ENCODE measurements around the gene PTPRN2.

Gene PTPRN2

DNA sequence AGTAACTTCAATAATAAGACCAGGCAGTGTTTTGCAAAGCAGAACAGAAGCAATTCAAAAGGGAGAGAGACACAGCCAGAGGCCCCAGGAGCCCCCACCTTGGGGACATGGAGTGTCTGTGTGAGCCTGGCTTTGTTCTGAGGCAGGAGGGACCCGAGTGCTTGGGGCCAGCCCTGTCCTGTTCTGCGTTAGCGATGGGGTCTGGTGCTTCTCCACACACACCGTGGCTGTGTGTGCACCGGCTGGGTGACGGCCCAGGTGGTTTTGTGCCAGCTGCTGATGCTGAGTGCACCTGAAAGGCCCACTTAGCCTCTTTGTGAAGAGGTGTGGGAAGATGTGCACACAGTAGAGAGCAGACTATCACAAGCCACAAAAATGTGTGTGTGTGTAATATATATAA lies 781.9 kb downstream of the PTPRN2 start:
- no peak for DNase-seq (ENCODE audit: low read depth, low spot score)

GRCh38 chr7:157803906-157804305 lies 783.7 kb downstream of the PTPRN2 start:
- DNase-seq (ENCODE audit: low read depth, low spot score), result no peak

GRCh38 chr7:157801971-157802675 lies 785.5 kb downstream of the PTPRN2 start:
- no peak for DNase-seq (ENCODE audit: low read depth, low spot score)

DNA sequence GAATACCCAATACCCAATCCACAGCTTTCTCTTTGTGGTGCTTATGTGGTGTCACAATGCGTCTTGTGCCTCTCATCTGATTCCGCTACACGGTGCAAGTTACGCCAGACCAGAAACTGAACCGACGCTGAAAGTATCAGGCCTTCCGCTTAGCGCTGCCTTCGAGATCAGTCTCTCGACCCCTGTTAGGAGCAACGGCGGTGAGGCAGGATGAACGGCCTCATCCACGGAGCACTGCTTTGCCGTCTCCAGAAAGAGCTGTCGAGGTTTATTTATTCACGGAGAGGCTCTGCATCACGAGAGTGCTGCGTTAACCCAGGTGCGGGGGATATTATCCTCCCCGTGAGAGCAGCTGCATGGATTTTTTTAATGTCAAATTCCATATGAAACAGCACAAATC lies 786.5 kb downstream of the PTPRN2 start:
- DNase-seq (ENCODE audit: low read depth, low spot score), result no peak

DNA sequence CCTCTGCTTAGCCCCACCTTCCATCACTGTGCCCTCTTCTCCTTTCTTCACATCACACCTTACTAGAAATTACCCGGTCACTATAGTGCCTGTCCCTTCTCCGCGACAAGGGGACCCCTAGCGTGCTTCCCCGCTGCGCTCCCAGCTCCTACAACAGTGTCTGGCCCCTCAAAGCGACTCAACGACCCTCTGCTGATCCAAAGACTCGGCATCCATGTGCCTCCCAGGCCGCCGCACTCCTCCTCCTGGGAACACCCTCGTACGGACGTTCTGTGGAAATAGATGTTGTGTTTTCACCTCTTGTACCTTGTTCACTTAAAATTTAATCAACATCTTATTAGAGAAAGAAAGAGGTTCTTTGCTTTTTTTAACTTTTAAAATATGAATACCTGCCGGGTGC lies 787.3 kb downstream of the PTPRN2 start:
- DNase-seq (ENCODE audit: low read depth, low spot score), result no peak

DNA sequence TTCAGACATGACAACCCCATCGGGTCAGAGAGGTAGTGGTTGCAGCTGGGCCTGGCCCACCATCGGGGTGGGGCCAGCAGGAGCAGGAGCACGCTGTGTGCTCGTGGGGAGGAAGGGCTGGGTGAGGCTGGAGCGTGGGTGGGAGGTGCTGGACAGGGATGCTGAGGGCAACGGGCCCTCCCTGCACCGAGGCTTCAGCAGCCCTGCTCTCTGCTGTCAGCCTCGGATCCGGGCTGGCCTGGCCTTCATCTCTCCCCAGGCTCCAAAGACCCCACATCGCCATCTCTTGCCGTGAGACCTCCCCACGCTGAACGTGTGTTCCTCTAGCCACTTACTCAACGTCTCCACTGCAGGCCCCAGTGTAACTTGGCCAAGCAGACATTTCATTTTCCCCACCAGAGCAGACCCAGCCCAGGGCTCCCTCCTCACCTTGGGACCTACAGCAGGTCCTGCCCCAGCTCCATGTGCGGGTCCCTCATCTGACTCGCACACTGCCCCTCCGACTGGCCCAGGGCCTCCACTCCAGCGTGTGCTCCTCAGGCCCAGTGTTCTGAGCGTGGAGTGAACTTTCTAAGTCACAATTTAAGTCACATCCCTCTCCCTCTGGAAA lies 788.4 kb downstream of the PTPRN2 start:
- no peak for DNase-seq (ENCODE audit: low read depth, low spot score)

- no peak for DNase-seq (ENCODE audit: low read depth, low spot score)
Measured at GRCh38 chr7:157797361-157797760, 790.3 kb downstream of the PTPRN2 start.

DNA sequence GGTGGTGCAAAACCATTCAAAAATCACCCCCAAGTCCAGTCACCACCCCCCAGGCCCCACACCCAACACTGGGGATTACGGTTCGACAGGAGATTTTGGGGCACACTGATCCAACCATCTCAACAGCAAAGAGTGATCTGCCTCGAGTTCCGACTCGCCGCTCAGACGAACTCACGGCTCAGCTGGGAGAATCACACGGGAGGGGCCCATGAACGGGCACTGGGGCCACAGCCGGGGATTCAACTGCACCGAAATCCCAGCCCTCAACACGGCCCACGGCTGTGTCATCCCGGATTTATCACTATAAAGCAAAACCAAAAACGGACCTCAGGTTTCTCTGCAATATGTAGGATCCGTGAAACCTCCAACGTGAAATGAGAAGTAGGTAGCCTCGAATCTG lies 790.8 kb downstream of the PTPRN2 start:
- DNase-seq (ENCODE audit: low read depth, low spot score), result no peak

GRCh38 chr7:157795643-157796042 lies 792.0 kb downstream of the PTPRN2 start:
- DNase-seq (ENCODE audit: low read depth, low spot score), result no peak

DNA sequence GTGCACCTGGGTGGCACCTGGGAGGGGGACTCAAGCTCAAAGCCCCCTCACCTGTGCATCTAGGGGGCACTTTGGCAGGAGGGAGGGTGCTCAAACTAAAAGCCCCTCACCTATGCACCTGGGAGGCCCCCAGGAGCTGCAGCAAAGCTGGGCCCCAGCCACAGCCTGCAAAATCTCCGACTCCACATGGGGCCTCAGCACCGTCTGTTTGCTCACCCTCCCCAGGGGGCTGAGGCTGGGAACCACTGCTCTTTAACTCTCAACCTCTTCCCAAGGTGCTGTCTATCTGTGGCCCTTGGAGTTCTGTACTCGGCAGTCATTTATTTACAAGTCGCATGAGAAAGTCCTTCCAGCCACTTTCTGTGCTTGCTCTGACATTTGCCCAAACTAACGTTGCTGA lies 792.4 kb downstream of the PTPRN2 start:
- DNase-seq (ENCODE audit: low read depth, low spot score), result no peak

- no peak for DNase-seq (ENCODE audit: low read depth, low spot score)
Measured at GRCh38 chr7:157794746-157795065, 792.9 kb downstream of the PTPRN2 start.

GRCh38 chr7:157793973-157794745 lies 793.5 kb downstream of the PTPRN2 start:
- no peak for DNase-seq (ENCODE audit: low read depth, low spot score)

DNA sequence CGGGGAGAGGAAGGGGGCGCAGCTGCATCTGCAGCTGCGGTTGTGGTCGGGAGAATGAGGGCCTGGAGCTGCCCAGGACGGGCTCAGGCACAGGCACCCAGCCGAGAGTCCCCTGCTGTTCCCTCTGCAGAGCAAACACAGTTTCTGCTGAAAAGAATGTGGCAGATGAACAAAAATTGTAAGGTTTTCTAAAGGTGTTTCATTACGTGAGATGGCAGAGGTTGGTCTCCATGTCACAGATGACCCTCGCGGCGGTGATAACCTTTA lies 794.6 kb downstream of the PTPRN2 start:
- DNase-seq (ENCODE audit: low read depth, low spot score), result peak; percentile 20

GRCh38 chr7:157792241-157793086 lies 795.2 kb downstream of the PTPRN2 start:
- DNase-seq (ENCODE audit: low read depth, low spot score), result no peak

- no peak for DNase-seq (ENCODE audit: low read depth, low spot score)
Measured at GRCh38 chr7:157791666-157792065, 796.0 kb downstream of the PTPRN2 start.

DNA sequence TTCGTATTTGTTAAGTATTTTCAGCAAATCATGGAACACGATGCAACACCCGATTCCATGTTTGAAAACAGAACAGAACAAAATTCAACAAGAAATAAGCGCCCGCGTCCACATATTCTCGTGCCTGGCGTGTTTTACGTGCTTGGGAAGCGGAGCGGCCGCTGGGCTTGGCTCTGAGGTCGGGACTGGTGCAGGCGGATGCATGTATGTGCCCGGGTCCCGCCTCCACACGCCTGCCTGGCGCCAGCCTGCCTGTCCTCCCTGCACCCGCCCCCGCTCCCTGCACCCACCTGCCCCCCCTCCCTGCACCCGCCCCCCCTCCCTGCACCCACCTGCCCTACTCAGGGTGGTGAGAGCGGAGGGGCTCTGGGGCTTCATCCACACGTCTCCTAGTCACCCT lies 796.4 kb downstream of the PTPRN2 start:
- no peak for DNase-seq (ENCODE audit: low read depth, low spot score)

DNA sequence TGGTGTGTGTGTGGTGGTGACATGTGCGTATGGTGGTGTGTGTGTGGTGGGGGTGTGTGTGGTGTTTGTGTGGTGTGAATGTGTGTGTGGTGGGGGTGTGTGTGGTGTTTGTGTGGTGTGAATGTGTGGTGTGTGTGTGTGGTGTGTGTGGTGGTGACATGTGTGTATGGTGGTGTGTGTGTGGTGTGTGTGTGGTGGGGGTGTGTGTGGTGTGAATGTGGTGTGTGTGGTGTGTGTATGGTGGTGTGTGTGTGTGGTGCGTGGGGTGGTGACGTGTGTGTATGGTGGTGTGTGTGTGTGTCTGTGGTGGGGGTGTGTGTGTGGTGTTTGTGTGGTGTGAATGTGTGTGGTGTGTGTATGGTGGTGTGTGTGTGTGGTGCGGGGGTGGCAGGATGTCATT lies 797.7 kb downstream of the PTPRN2 start:
- no peak for DNase-seq (ENCODE audit: low read depth, low spot score)

- DNase-seq (ENCODE audit: low read depth, low spot score), result no peak
Measured at GRCh38 chr7:157789094-157789493, 798.5 kb downstream of the PTPRN2 start.

DNA sequence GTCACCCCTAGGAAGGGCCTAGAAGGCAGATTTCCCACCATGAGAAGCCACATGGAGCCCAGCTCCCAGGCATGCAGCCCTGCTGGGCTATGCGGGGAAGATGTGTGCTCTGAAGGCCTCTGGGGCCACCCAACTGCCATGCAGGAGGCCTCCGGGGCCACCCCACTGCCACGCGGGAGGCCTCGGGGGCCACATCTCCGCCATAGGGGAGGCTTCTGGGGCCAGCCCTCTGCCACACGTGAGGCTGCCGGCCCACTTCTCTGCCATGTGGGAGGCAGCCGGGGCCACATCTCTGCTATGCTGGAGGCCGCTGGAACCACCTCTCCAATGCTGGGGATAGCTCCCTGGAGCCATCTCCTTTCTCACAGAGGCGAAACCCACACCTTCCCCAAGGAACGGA lies 799.0 kb downstream of the PTPRN2 start:
- DNase-seq (ENCODE audit: low read depth, low spot score), result no peak

DNA sequence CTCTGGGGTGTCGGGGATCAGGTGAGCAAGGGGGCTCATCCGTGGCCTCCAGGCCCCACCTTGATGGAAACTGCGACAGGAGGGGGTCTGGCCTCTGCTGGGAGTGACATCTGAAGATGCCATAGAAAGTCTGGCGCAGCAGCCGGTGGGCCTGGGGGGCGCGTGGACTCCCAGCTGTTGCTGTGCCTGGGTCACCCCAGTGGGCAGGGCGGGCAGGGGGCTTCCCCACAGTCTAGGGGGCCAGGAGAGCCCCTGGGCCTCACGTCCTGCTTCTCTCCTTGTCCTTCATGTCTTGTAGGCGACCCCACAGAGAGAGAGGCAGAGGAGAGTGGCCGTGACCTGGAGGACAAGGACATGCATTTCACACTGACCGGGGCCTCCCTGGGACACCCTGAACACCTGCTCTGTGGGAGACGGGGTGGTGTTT lies 800.3 kb downstream of the PTPRN2 start:
- no peak for DNase-seq (ENCODE audit: low read depth, low spot score)

DNA sequence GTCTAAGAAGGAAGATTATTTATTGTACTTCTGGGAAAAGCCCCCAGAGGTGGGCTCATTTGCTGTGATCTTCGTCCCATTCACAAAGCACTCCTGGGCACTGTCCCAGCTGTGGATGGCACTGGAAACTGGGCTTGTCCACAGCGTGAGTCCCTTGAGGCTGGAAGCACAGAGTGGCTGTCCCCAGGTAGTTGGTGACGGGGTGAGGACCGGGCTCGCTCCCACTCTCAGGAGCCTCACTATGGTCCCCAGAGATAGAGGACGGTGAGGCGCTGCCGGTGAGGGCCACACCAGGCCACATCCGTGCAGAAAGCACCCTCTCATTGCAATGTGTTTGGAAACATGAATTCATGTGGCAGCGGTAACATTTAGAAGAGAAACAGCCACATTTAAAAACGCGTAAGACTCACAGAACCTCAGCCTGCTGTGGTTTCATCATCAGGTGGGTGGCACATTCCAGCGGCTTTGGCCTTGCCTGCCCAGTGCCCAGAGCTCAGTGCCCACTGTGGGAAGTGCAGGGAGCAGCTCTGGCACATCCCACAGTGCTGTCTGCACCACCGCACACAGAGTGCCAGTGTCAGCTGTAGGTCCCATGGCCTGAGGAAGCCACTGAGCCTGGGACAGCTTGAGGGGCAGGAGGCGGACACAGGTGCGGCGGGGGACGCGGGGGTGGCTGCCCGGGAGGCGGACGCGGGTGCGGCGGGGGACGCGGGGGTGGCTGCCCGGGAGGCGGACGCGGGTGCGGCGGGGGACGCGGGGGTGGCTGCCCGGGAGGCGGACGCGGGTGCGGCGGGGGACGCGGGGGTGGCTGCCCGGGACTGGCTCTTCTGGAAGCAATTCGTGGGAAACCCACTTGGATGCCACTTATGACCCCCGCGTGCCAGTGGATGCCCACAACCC lies 801.0 kb downstream of the PTPRN2 start:
- no peak for DNase-seq (ENCODE audit: low read depth, low spot score)

Data from smooth muscle cell of the brain vasculature (primary cell).